HEK293 (cell line): Measurements from ENCODE around the gene RUNX1.

Experiments
- CTCF ChIA-PET: fragments of 350-600 bp; formaldehyde crosslinking; extraction: SDS; loops from one replicate; lab custom pipeline; 2021; ENCODE audit warnings: antibody characterized with exemption; lab: Yijun Ruan, JAX
- POLR2A ChIA-PET: fragments of 300-600 bp; formaldehyde crosslinking; extraction: SDS; loops from one replicate; lab custom pipeline; 2020; ENCODE audit warnings: antibody characterized with exemption, inconsistent platforms; lab: Yijun Ruan, JAX
- H3K27ac ChIP-seq: fragments of 200-500 bp; sonication (Bioruptor generic); 2 replicates; pipeline ENCODE4 v1.5.1; 2014; ENCODE audit warnings: low read depth, low read length, control low read depth, inconsistent platforms; ENCODE audit errors: extremely low read depth
- H3K36me3 ChIP-seq, 2 experiments: fragments of 200-500 bp in 1 of 2; sonication (Bioruptor generic) in 1 of 2; 1 replicate in 1 of 2; 2 replicates in 1 of 2; pipeline ENCODE4 v1.5.1; 2014 to 2017; ENCODE audit warnings: inconsistent platforms in 2 of 2, low read length in 2 of 2; ENCODE audit not compliant: control insufficient read depth in 2 of 2, insufficient read depth in 1 of 2
- H3K4me1 ChIP-seq: fragments of 200-500 bp; sonication (Bioruptor generic); 2 replicates; pipeline ENCODE4 v1.5.1; 2014; ENCODE audit warnings: mild to moderate bottlenecking, low read length, inconsistent platforms; ENCODE audit not compliant: control insufficient read depth, insufficient read depth
- H3K4me3 ChIP-seq: 2 replicates; pipeline ENCODE4 v1.5.1; 2011; ENCODE audit warnings: low read depth, mild to moderate bottlenecking, control low read depth, low read length, moderate library complexity
- H3K9me3 ChIP-seq: fragments of 200-500 bp; sonication (Bioruptor generic); 2 replicates; pipeline ENCODE4 v1.5.1; 2014; ENCODE audit warnings: low read depth, low read length, inconsistent platforms; ENCODE audit not compliant: control insufficient read depth, insufficient read depth
- HIC1 ChIP-seq: fragments of 450-650 bp; formaldehyde crosslinking; IDR thresholded peaks from 2 replicates; pipeline ENCODE4 v1.5.1; 2016; ENCODE audit warnings: missing biosample characterization, missing genetic modification characterization
- IKZF3 ChIP-seq: fragments of 450-650 bp; IDR thresholded peaks from 2 replicates; pipeline ENCODE4 v1.5.0; 2018; ENCODE audit warnings: missing biosample characterization, mild to moderate bottlenecking, missing genetic modification characterization, moderate library complexity
- KLF1 ChIP-seq: fragments of 450-650 bp; formaldehyde crosslinking; IDR thresholded peaks from 2 replicates; pipeline ENCODE4 v1.5.1; 2016; ENCODE audit warnings: missing biosample characterization, missing genetic modification characterization
- MYNN ChIP-seq: fragments of 450-650 bp; formaldehyde crosslinking; IDR thresholded peaks from 2 replicates; pipeline ENCODE4 v1.5.1; 2016; ENCODE audit warnings: missing biosample characterization, missing genetic modification characterization, borderline replicate concordance
- OSR2 ChIP-seq: fragments of 450-650 bp; formaldehyde crosslinking; IDR thresholded peaks from 2 replicates; pipeline ENCODE4 v1.5.1; 2016; ENCODE audit warnings: missing biosample characterization, missing genetic modification characterization
- SCRT1 ChIP-seq: fragments of 450-650 bp; formaldehyde crosslinking; IDR thresholded peaks from 2 replicates; pipeline ENCODE4 v1.5.1; 2016; ENCODE audit warnings: missing biosample characterization, missing genetic modification characterization, borderline replicate concordance
- SETDB1 ChIP-seq: IDR thresholded peaks from one replicate; pipeline ENCODE4 v1.6.1; 2017; ENCODE audit warnings: mild to moderate bottlenecking, low read length, moderate library complexity, mixed read lengths; ENCODE audit not compliant: insufficient read length
- TCF7L2 ChIP-seq: IDR thresholded peaks from 2 replicates; pipeline ENCODE4 v1.6.1; 2011; ENCODE audit warnings: low read depth, mild to moderate bottlenecking, inconsistent platforms, low read length, moderate library complexity, borderline replicate concordance
- ZBTB10 ChIP-seq: fragments of 450-650 bp; formaldehyde crosslinking; IDR thresholded peaks from 2 replicates; pipeline ENCODE4 v1.5.1; 2016; ENCODE audit warnings: missing biosample characterization, missing genetic modification characterization
- ZBTB7A ChIP-seq: fragments of 450-650 bp; formaldehyde crosslinking; IDR thresholded peaks from 2 replicates; pipeline ENCODE4 v1.5.1; 2016; ENCODE audit warnings: low read depth, missing biosample characterization, missing genetic modification characterization
- ZFP3 ChIP-seq: fragments of 450-650 bp; formaldehyde crosslinking; IDR thresholded peaks from 2 replicates; pipeline ENCODE4 v1.5.1; 2016; ENCODE audit warnings: low read depth, missing biosample characterization, missing genetic modification characterization
- ZNF133 ChIP-seq: fragments of 450-650 bp; formaldehyde crosslinking; IDR thresholded peaks from 2 replicates; pipeline ENCODE4 v1.5.1; 2016; ENCODE audit warnings: missing biosample characterization, missing genetic modification characterization
- ZNF140 ChIP-seq: fragments of 450-650 bp; formaldehyde crosslinking; IDR thresholded peaks from 2 replicates; pipeline ENCODE4 v1.5.1; 2016; ENCODE audit warnings: missing biosample characterization, missing genetic modification characterization
- ZNF184 ChIP-seq: fragments of 450-650 bp; IDR thresholded peaks from 2 replicates; pipeline ENCODE4 v1.5.1; 2018; ENCODE audit warnings: missing biosample characterization, mild to moderate bottlenecking, missing genetic modification characterization
- ZNF248 ChIP-seq: fragments of 450-650 bp; formaldehyde crosslinking; IDR thresholded peaks from 2 replicates; pipeline ENCODE4 v1.5.1; 2017; ENCODE audit warnings: missing biosample characterization, missing genetic modification characterization
- ZNF266 ChIP-seq: fragments of 450-650 bp; formaldehyde crosslinking; IDR thresholded peaks from 2 replicates; pipeline ENCODE4 v1.5.1; 2016; ENCODE audit warnings: missing biosample characterization, missing genetic modification characterization, low read depth
- ZNF311 ChIP-seq: fragments of 450-650 bp; formaldehyde crosslinking; IDR thresholded peaks from 2 replicates; pipeline ENCODE4 v1.5.1; 2017; ENCODE audit warnings: missing biosample characterization, missing genetic modification characterization, borderline replicate concordance
- ZNF423 ChIP-seq: fragments of 450-650 bp; formaldehyde crosslinking; IDR thresholded peaks from 2 replicates; pipeline ENCODE4 v1.5.1; 2016; ENCODE audit warnings: missing biosample characterization, missing genetic modification characterization
- ZNF501 ChIP-seq: fragments of 450-650 bp; formaldehyde crosslinking; IDR thresholded peaks from 2 replicates; pipeline ENCODE4 v1.5.1; 2016; ENCODE audit warnings: missing biosample characterization, missing genetic modification characterization
- ZNF555 ChIP-seq: fragments of 450-650 bp; formaldehyde crosslinking; conservative IDR thresholded peaks from 2 replicates; pipeline ENCODE4 v1.5.1; 2017; ENCODE audit warnings: missing biosample characterization, mild to moderate bottlenecking, missing genetic modification characterization, inconsistent platforms
- ZNF600 ChIP-seq: fragments of 450-650 bp; formaldehyde crosslinking; IDR thresholded peaks from 2 replicates; pipeline ENCODE4 v1.5.1; 2016; ENCODE audit warnings: missing biosample characterization, missing genetic modification characterization
- ZNF654 ChIP-seq: fragments of 450-650 bp; formaldehyde crosslinking; IDR thresholded peaks from 2 replicates; pipeline ENCODE4 v1.5.1; 2016; ENCODE audit warnings: low read depth, missing biosample characterization, missing genetic modification characterization
- ZNF777 ChIP-seq: fragments of 450-650 bp; formaldehyde crosslinking; IDR thresholded peaks from 2 replicates; pipeline ENCODE4 v1.5.1; 2017; ENCODE audit warnings: missing biosample characterization, missing genetic modification characterization, borderline replicate concordance
- ZNF791 ChIP-seq: fragments of 450-650 bp; formaldehyde crosslinking; IDR thresholded peaks from 2 replicates; pipeline ENCODE4 v1.5.1; 2016; ENCODE audit warnings: missing biosample characterization, missing genetic modification characterization
- TF ChIP-seq, protein P1 (sequence below): fragments of 450-650 bp; formaldehyde crosslinking; IDR thresholded peaks from 2 replicates; pipeline ENCODE4 v1.5.1; 2016; ENCODE audit warnings: missing biosample characterization, missing genetic modification characterization

Gene RUNX1

DNA sequence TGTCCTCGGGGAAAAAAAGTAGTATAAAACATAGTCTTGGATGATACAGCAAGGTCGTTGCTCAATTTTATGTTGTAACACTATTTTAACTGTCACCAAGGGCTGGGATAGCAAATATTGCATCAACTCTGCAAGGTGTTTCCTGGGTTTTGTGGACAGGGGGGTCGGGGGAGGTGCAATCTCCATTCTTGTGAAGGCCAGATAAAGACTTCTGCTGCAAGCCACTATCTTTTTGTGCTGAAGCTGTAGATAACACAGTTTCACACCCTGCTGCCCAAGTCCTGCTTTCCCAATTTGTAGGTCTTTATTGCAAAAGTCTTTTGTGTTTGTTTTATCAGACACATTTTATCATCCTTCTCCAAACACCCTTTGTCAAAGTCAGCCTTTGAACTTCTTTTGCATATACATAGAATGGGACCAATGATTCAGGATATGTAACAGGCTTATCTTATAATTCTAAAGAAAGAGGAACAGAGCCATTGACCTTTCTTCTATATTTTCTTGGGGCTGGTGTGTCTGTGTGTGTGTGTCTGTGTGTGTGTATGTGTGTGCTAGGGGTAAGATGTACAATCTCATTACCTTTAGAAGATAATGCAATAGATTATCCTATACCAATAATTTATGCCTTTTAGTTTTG is 140.6 kb downstream of the RUNX1 start:
- H3K9me3 ChIP-seq = no peaks in the 10 kb centered on the region
- H3K4me3 ChIP-seq = no peak overlapping the region
- H3K4me1 ChIP-seq = no peaks in the 10 kb centered on the region
- ChIA-PET POLR2A (no interaction called here), CTCF (interaction anchor here (0.6 to 0.7 kb wide), 3 partner anchors 67 to 1722 kb away, joined by 3 to 4 read pairs (median 3); no protein-coding TSS in a partner anchor)
- H3K27ac ChIP-seq = no peak overlapping the region
- TF ChIP-seq ZNF140 (no peak), ZFP3 (tag by site-specific recombination) (no peak), ZNF501 (tag by site-specific recombination) (no peak), SETDB1 (no peak), IKZF3 (tag by site-specific recombination) (no peak), ZNF600 (tag by site-specific recombination) (no peak), ZBTB7A (tag by site-specific recombination) (no peak), ZNF654 (tag by site-specific recombination) (no peak), ZNF423 (tag by site-specific recombination) (no peak), KLF1 (no peak)
- H3K36me3 ChIP-seq = no peaks in the 10 kb centered on the region

GRCh38 chr21:34907461-34908418 is 141.4 kb downstream of the RUNX1 start:
- CTCF ChIA-PET = interaction anchor here (0.6 kb wide), 2 partner anchors 68 to 1108 kb away, joined by 3 to 4 read pairs; no protein-coding TSS in a partner anchor
- POLR2A ChIA-PET = no interaction called here

DNA sequence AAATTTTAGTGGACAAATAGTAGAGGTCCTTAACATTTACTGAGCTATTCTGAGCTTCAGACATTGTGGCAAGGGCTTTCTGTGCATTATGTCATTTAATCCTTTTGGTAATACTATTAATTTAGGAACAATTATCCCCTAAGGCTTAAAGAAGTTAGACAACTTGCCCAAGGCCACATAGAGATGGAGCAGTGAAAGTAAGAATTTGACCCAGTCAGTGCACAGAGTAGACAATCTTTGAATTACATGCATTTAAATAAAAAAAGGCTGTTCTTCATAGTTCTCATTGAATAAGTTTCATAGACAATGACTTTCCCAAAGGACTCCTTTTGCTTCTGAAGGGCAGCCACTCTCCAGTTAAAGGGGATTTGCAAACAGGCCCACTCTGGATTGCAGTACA is 142.7 kb downstream of the RUNX1 start:
- Histone ChIP-seq H3K4me1 (no peaks in the 10 kb centered on the region), H3K4me3 (no peak overlapping the region), H3K9me3 (no peaks in the 10 kb centered on the region), H3K36me3 (no peaks in the 10 kb centered on the region), H3K27ac (no peak overlapping the region)
- CTCF ChIA-PET = interaction anchor here (0.6 to 1.0 kb wide), 3 partner anchors 40 to 161 kb away, joined by 3 to 4 read pairs (median 4); no protein-coding TSS in a partner anchor
- POLR2A ChIA-PET = no interaction called here
- TF ChIP-seq HIC1 (tag by site-specific recombination) (no peak), ZNF133 (tag by site-specific recombination) (no peak), ZNF311 (no peak), ZNF248 (tag by site-specific recombination) (no peak), OSR2 (no peak), ZBTB10 (tag by site-specific recombination) (no peak), TCF7L2 (no peak), ZNF184 (no peak), ZNF777 (no peak), ZNF791 (tag by site-specific recombination) (no peak), MYNN (tag by site-specific recombination) (no peak), ZNF266 (no peak)
- TF ChIP-seq, protein P1, sequence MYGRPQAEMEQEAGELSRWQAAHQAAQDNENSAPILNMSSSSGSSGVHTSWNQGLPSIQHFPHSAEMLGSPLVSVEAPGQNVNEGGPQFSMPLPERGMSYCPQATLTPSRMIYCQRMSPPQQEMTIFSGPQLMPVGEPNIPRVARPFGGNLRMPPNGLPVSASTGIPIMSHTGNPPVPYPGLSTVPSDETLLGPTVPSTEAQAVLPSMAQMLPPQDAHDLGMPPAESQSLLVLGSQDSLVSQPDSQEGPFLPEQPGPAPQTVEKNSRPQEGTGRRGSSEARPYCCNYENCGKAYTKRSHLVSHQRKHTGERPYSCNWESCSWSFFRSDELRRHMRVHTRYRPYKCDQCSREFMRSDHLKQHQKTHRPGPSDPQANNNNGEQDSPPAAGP = no peak

More at GRCh38 chr21:34907461-34908418, 141.4 kb downstream of the RUNX1 start:
- H3K36me3 ChIP-seq = no peaks in the 10 kb centered on the region
- no peaks in the 10 kb centered on the region for H3K4me1 ChIP-seq
- no peaks in the 10 kb centered on the region for H3K9me3 ChIP-seq
- H3K4me3 ChIP-seq = no peak overlapping the region
- no peak overlapping the region for H3K27ac ChIP-seq
- TF ChIP-seq SCRT1 (tag by site-specific recombination) = no peak
- TF ChIP-seq ZNF555 (tag by site-specific recombination) = 0 out of 2 replicates have a peak, but pooled peaks have one; percentile 4
